GM12878 (cell line): ENCODE data around the gene MDFI. TPM values are rescaled to one million over a fixed set of nuclear protein-coding genes. Genes with fewer than 3 reads are reported as not detected.

Experiments used
- ATAC-seq: fragments of 200-7000 bp; cut with Tn5 transposase; 3 replicates; pipeline ENCODE4 v1.9.1; 2020; ENCODE audit warnings: mild to moderate bottlenecking, moderate library complexity
- BruUV-seq: library from RNA; stranded (reverse); fragments of 400-500 nt; replicated peaks from 2 replicates; lab custom pipeline; 2021; lab: Mats Ljungman, UMichigan
- CTCF ChIA-PET: fragments of 300-600 bp; sonication (Branson Sonifier 250); formaldehyde crosslinking; extraction: SDS; loops from one replicate; lab custom pipeline; 2021; ENCODE audit warnings: inconsistent platforms; lab: Yijun Ruan, JAX
- POLR2A ChIA-PET: fragments of 350-600 bp; formaldehyde crosslinking; extraction: SDS; loops from one replicate; lab custom pipeline; 2021; ENCODE audit warnings: inconsistent platforms; lab: Charles Lee
- RAD21 ChIA-PET: fragments of 300-600 bp; sonication (Branson Sonifier 250); formaldehyde crosslinking; loops from one replicate; lab custom pipeline; 2023; ENCODE audit warnings: antibody characterized with exemption; ENCODE audit not compliant: unreplicated experiment; lab: Charles Lee
- SMC1A ChIA-PET: fragments of 300-600 bp; sonication (Branson Sonifier 250); formaldehyde crosslinking; loops from one replicate; lab custom pipeline; 2023; ENCODE audit not compliant: unreplicated experiment, uncharacterized antibody; lab: Charles Lee
- DNase-seq: peaks from one replicate; pipeline ENCODE4 v3.0.0-alpha.2; 2011; ENCODE audit warnings: low read depth, low spot score
- FAIRE-seq: peaks from 3 replicates; lab custom pipeline; 2011; peaks lifted over from hg19 to GRCh38; lab: Jason Lieb, UNC
- H2AFZ ChIP-seq: 2 replicates; pipeline ENCODE4 v1.6.0; 2011; ENCODE audit warnings: low read depth, low read length, control low read depth; ENCODE audit not compliant: control insufficient read depth
- H3K27ac ChIP-seq: 2 replicates; pipeline ENCODE4 v1.5.1; 2011; ENCODE audit warnings: control low read depth; ENCODE audit not compliant: control insufficient read depth, insufficient read depth
- H3K27me3 ChIP-seq, 2 experiments: replicated peaks in 1 of 2; 2 replicates each; pipeline versions ENCODE4 v1.6.0 to v1.6.1; 2011; ENCODE audit warnings: low read length in 1 of 2; ENCODE audit not compliant: control insufficient read depth in 2 of 2, insufficient read depth in 2 of 2
- H3K36me3 ChIP-seq, 2 experiments: 2 replicates each; pipeline ENCODE4 v1.5.1; 2011; ENCODE audit warnings: low read length in 1 of 2; ENCODE audit not compliant: control insufficient read depth in 2 of 2, insufficient read depth in 2 of 2
- H3K4me1 ChIP-seq: 2 replicates; pipeline ENCODE4 v1.6.1; 2011; ENCODE audit warnings: mild to moderate bottlenecking, low read length, moderate library complexity, mixed read lengths; ENCODE audit not compliant: control insufficient read depth, insufficient read depth
- H3K4me2 ChIP-seq: 2 replicates; pipeline ENCODE4 v1.6.0; 2011; ENCODE audit warnings: control low read depth; ENCODE audit not compliant: control insufficient read depth, insufficient read depth
- H3K4me3 ChIP-seq: fragments of 200-600 bp; sonication (generic); 2 replicates; pipeline ENCODE4 v1.5.1; 2016
- H3K79me2 ChIP-seq: 2 replicates; pipeline ENCODE4 v1.6.0; 2011; ENCODE audit warnings: low read length; ENCODE audit not compliant: control insufficient read depth, insufficient read depth
- H3K9ac ChIP-seq: 2 replicates; pipeline ENCODE4 v1.8.0; 2011; ENCODE audit warnings: low read length, control low read depth, mixed read lengths; ENCODE audit not compliant: control insufficient read depth, insufficient read depth
- H3K9me3 ChIP-seq: replicated peaks from 3 replicates; pipeline ENCODE4 v1.5.1; 2011; ENCODE audit warnings: mild to moderate bottlenecking, low read length; ENCODE audit not compliant: control insufficient read depth, insufficient read depth
- H4K20me1 ChIP-seq: 2 replicates; pipeline ENCODE4 v1.6.0; 2011; ENCODE audit not compliant: control insufficient read depth, insufficient read depth
- BACH1 ChIP-seq: fragments of 450-650 bp; IDR thresholded peaks from 2 replicates; pipeline ENCODE4 v1.6.1; 2017; ENCODE audit warnings: mild to moderate bottlenecking, borderline replicate concordance
- EP300 ChIP-seq, 2 experiments: fragments of 150-350 bp in 1 of 2; IDR thresholded peaks; 2 replicates each; pipeline ENCODE4 v1.6.1; 2011 to 2012; ENCODE audit warnings: low read depth in 2 of 2, low read length in 2 of 2, borderline replicate concordance in 1 of 2, improper control_type of control experiment in 1 of 2, inconsistent platforms in 1 of 2; ENCODE audit not compliant: control insufficient read depth in 1 of 2
- EZH2 ChIP-seq: IDR thresholded peaks from 2 replicates; pipeline ENCODE4 v1.6.1; 2012; ENCODE audit warnings: low read depth, mild to moderate bottlenecking, control low read depth, inconsistent platforms, low read length, borderline replicate concordance; ENCODE audit not compliant: control insufficient read depth
- NR2C2 ChIP-seq: IDR thresholded peaks from 2 replicates; pipeline ENCODE4 v1.6.1; 2011; ENCODE audit warnings: borderline replicate concordance, low read depth; ENCODE audit not compliant: control insufficient read depth, insufficient read length
- SRF ChIP-seq, 2 experiments: IDR thresholded peaks; 2 replicates each; pipeline ENCODE4 v1.6.1; 2011; ENCODE audit warnings: low read depth in 2 of 2, low read length in 2 of 2, mild to moderate bottlenecking in 1 of 2, moderate library complexity in 1 of 2
- TAF1 ChIP-seq: IDR thresholded peaks from 2 replicates; pipeline ENCODE4 v1.6.1; 2011; ENCODE audit warnings: mild to moderate bottlenecking, low read depth, low read length, borderline replicate concordance
- TARDBP ChIP-seq: IDR thresholded peaks from 2 replicates; pipeline ENCODE4 v1.6.1; 2016; ENCODE audit warnings: borderline replicate concordance
- WGBS: methylation state at CpG from one replicate; pipeline ENCODE4 v1.1.6; 2016; ENCODE audit warnings: low lambda C conversion rate; ENCODE audit not compliant: insufficient replicate concordance, insufficient coverage; ENCODE audit errors: missing lambda C conversion rate; 5-methylcytosine and 5-hydroxymethylcytosine counted together
- in situ Hi-C: fragments of 300-500 bp; cut with MboI; formaldehyde crosslinking; loops from 9 replicates; pipeline ENCODE4 v1.14.3; 2018; ENCODE audit warnings: mixed read lengths
- intact Hi-C: fragments of 100-400 bp; cut with micrococcal nuclease; formaldehyde crosslinking; loops from one replicate; pipeline ENCODE4 v1.14.2; 2022; ENCODE audit not compliant: unreplicated experiment
- polyA plus RNA-seq, 11 experiments: library from polyadenylated mRNA; depleted of rRNA in 4 of 11; unstranded in 6 of 11; stranded (reverse) in 5 of 11; fragments of >200 nt; fragmentation: Nextera tagmentation in 4 of 11; fragmentation: Illumina TruSeq in 1 of 11; extraction: Ambion mirVana in 4 of 11; extraction: Trizol in 1 of 11; gene quantifications; 1 replicate in 1 of 11; 2 replicates in 10 of 11; pipeline versions ENCODE4 v1.2.1 to v1.2.3, GENCODE V29; 2011 to 2016; ENCODE audit warnings: inconsistent platforms in 2 of 11, missing spikeins in 2 of 11, low read depth in 1 of 11
- total RNA-seq, 4 experiments: library from RNA; depleted of rRNA in 3 of 4; stranded (reverse); fragments of >200 nt in 3 of 4; fragmentation: Illumina TruSeq in 1 of 4; extraction: Trizol in 1 of 4; gene quantifications; 2 replicates each; pipeline versions ENCODE4 v1.2.1 to v1.2.3, GENCODE V29; 2013 to 2021
- TF ChIP-seq, protein P1 (sequence below): fragments of 450-650 bp; IDR thresholded peaks from 2 replicates; pipeline ENCODE4 v1.6.1; 2014; ENCODE audit warnings: mild to moderate bottlenecking
- TF ChIP-seq, protein P2 (sequence below): fragments of 450-650 bp; formaldehyde crosslinking; IDR thresholded peaks from 2 replicates; pipeline ENCODE4 v1.5.0; 2022; ENCODE audit warnings: mild to moderate bottlenecking, missing genetic modification characterization

Gene MDFI
- total and polyA plus RNA-seq, 10 of the 15 experiments (the other 5 are each of a cell fraction or from before 2014, with no cell fraction given): not detected

DNA sequence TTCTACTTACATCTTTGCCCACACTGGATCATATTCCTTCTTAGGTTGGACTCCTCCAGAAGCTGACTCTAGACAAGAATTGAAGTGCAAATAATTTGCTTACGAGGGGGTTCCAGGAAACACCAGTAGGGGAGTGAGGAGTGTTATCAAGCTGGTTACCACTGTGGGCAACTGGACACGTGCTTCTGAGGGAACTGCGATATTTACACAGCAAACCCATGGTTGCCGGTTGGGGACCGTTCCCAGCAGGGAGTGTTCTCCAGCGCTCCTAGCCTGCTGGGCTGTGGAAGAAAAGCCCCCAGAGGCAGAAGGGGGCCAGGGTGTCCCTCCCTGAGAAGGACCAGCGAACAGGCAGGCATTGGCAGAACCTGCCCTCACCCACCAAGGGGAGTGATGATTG, 21.7 kb downstream of the MDFI start:
- POLR2A ChIA-PET: no interaction called here
- FAIRE-seq: no peak
- Histone ChIP-seq H4K20me1 (no peaks in the 10 kb centered on the region), H3K27ac (no peak overlapping the region), H3K79me2 (no peaks in the 10 kb centered on the region), H3K36me3 (no peaks in the 10 kb centered on the region), H3K4me1 (no peaks in the 10 kb centered on the region), H3K4me2 (no peak overlapping the region), H3K4me3 (no peak overlapping the region), H3K9me3 (no peaks in the 10 kb centered on the region), H3K9ac (no peak overlapping the region), H2AFZ (no peak overlapping the region), H3K27me3 (peaks cover 5% of the 10 kb centered on the region in 2 experiments; a peak in 3 of 4 replicates)
- 0% methylated on average over 7 of the region's 7 CpGs for WGBS
- CTCF ChIA-PET: no interaction called here
- RAD21 ChIA-PET: no interaction called here
- DNase-seq: no peak
- TF ChIP-seq, protein P1, sequence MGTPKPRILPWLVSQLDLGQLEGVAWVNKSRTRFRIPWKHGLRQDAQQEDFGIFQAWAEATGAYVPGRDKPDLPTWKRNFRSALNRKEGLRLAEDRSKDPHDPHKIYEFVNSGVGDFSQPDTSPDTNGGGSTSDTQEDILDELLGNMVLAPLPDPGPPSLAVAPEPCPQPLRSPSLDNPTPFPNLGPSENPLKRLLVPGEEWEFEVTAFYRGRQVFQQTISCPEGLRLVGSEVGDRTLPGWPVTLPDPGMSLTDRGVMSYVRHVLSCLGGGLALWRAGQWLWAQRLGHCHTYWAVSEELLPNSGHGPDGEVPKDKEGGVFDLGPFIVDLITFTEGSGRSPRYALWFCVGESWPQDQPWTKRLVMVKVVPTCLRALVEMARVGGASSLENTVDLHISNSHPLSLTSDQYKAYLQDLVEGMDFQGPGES: no peak
- TF ChIP-seq, protein P2, sequence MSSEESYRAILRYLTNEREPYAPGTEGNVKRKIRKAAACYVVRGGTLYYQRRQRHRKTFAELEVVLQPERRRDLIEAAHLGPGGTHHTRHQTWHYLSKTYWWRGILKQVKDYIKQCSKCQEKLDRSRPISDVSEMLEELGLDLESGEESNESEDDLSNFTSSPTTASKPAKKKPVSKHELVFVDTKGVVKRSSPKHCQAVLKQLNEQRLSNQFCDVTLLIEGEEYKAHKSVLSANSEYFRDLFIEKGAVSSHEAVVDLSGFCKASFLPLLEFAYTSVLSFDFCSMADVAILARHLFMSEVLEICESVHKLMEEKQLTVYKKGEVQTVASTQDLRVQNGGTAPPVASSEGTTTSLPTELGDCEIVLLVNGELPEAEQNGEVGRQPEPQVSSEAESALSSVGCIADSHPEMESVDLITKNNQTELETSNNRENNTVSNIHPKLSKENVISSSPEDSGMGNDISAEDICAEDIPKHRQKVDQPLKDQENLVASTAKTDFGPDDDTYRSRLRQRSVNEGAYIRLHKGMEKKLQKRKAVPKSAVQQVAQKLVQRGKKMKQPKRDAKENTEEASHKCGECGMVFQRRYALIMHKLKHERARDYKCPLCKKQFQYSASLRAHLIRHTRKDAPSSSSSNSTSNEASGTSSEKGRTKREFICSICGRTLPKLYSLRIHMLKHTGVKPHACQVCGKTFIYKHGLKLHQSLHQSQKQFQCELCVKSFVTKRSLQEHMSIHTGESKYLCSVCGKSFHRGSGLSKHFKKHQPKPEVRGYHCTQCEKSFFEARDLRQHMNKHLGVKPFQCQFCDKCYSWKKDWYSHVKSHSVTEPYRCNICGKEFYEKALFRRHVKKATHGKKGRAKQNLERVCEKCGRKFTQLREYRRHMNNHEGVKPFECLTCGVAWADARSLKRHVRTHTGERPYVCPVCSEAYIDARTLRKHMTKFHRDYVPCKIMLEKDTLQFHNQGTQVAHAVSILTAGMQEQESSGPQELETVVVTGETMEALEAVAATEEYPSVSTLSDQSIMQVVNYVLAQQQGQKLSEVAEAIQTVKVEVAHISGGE (CRISPR knock-in tag): no peak
- TF ChIP-seq EZH2 (no peak), NR2C2 (no peak), SRF (IDR thresholded peaks at IDR 0.05; ENCODE audit: low read depth in 2 of 2, low read length in 2 of 2) (no peak), EP300 (IDR thresholded peaks at IDR 0.05; ENCODE audit: borderline replicate concordance in 1 of 2, control insufficient read depth in 1 of 2, low read depth in 2 of 2, low read length in 2 of 2) (no peak), BACH1 (no peak), TARDBP (no peak), TAF1 (no peak)
- in situ Hi-C loops (no loop called here), intact Hi-C loops (no loop called here)
- no peak for ATAC-seq
- SMC1A ChIA-PET: no interaction called here
- no TSS peak for BruUV-seq
